Head of caudate nucleus (tissue), 42 donors: ENCODE data around the gene MAPK12.
A peak's percentile ranks its signal among the peaks of the same experiment; 100 is the strongest.

Experiments used
- DNase-seq, 42 donors: peaks; one replicate each; pipeline versions ENCODE4 v3.0.0 to v3.0.0-alpha.2; 2020 to 2021; ENCODE audit warnings: mixed read lengths in 7 of 42
- intact Hi-C: fragments of 100-400 bp; cut with DNase I; formaldehyde crosslinking; loops from one replicate; pipeline ENCODE4 v1.15.0; 2022

Gene MAPK12

DNA sequence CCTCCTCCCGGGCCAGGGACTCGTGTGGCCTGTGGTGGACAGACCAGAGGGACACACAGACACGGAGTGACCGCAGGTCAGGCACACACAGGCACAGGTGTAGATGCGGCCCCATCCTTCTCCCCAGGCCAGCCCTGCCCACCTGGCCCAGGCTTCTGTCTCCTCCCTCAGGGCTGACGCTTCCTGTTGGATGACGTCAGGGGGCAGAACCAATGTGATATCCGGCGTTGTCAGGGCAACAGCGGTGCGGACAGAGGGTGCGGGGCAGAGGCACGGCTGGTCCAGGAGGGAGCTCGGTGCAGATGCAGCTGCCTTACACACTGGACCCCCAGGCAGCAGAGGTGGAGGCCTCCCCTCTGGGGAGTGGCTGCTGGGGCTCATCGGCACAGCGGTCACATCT is 13.7 kb downstream of the MAPK12 start:
- intact Hi-C loops, result loop anchor here (10.0 kb wide), 1 partner anchor 257 kb away; the partner anchor contains the start of genes LMF2 and NCAPH2
- DNase-seq, result peak in 1 of 42 donors; percentile 62

GRCh38 chr22:50246242-50247175 is 15.0 kb downstream of the MAPK12 start:
- intact Hi-C loops, result loop anchor here (10.0 kb wide), 1 partner anchor 258 kb away; the partner anchor contains the start of genes LMF2 and NCAPH2
- DNase-seq, result no peak

GRCh38 chr22:50245214-50246072 is 16.0 kb downstream of the MAPK12 start:
- DNase-seq, result no peak
- intact Hi-C loops, result loop anchor here (10.0 kb wide), 1 partner anchor 259 kb away; the partner anchor contains the start of genes LMF2 and NCAPH2

GRCh38 chr22:50244420-50245213 is 16.9 kb downstream of the MAPK12 start, which contains the start of gene TUBGCP6:
TSS of gene TUBGCP6 (minus strand) at chr22:50245023. CDS start at chr22:50244459, 564 bp downstream.
- DNase-seq, result peak; percentile 90 to 99 (median 97)
- intact Hi-C loops, result loop anchor here (5.0 to 10.0 kb wide), 2 partner anchors 98 to 260 kb away; partner anchors contain the start of genes LMF2, NCAPH2 and PPP6R2

DNA sequence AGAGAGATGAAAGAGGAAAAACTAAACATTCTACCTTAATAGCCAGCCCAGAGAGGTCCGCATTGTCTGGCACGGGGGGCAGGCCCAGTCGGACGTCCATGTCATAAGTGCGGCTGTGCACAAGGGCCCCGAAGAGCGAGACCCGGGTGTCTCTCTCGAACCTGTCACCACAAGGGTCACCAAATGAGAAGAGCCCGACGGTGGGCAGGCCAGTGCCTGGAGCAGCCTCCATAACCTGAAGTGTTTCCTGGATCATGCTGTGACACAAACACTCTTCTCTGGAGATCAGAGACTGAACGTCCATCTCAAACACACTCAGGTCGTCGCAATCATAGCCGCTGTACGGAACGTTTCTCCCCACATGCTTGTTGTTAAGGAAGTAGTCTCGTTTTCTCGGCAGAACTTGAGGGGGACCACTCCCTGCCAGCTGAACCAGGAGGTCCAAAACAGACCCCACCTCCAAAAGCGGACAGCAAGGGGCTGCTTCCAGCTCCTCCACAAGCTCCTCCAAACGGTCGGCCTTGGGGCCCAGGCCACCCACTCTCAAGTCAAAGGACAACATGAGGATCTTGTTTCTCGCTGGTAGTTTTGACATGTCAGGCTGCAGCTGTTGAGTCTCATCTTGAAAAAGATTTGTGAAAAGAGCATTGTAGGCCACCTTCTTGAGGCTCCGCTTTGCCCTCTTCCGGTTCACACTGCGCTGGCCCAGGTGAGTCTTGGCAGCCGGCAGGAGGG is 17.6 kb downstream of the MAPK12 start:
- intact Hi-C loops, result loop anchor here (5.0 to 10.0 kb wide), 2 partner anchors 98 to 261 kb away; partner anchors contain the start of genes LMF2, NCAPH2 and PPP6R2
- no peak for DNase-seq

- DNase-seq, result no peak
- intact Hi-C loops, result loop anchor here (5.0 to 10.0 kb wide), 2 partner anchors 100 to 262 kb away; partner anchors contain the start of genes LMF2, NCAPH2 and PPP6R2
Measured at GRCh38 chr22:50242406-50242949, 19.0 kb downstream of the MAPK12 start.

DNA sequence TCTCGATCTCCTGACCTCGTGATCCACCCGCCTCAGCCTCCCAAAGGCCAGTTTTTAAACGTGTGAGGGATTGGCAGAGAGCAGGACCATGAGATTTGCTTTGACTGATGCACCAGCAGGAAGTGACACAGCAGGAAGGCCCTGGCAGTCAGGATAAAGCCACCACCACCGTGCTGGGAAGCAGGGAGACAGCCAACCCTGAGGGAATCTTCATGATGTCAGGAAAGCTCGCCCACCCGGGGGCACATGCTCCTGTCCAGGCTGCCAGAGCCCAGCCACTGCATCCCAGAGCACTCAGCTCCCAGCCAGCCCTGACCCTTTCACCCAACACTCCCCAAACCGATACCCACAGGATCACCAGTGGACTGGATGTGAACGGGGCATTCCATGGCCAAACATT is 22.7 kb downstream of the MAPK12 start:
- no peak for DNase-seq
- intact Hi-C loops, result no loop called here

DNA sequence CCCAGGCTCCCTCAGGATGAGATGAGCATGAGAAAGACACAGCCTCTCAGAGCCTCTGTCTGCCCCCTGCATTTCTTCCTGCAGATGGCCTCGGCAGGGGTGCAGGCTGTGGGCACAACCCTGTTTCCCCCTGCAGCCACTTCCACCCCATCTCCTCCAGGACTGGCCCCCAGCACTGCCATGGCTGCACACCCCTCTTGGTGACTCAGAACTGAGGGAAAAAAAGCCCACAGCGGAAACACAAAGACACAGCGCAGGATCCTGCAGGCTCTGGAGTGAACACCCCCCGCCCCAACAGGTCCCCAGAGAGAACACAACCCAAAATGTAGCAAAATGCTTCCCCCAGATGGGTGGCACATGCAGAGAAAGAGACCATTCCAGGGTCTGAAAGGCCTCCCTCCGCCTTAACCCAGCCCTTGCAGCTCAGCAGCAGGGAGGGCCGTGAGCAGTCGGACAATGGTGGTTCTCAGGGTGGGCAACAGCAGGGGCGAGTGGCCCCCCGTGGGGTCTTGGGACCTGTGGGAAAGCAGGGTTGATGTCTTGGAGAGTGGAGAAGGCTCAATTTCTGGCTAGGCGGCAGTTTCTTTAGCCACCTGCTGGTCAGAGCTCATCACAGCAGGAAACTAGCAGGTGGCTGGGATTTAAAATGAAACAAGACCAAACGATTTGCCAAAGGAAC is 24.6 kb downstream of the MAPK12 start:
- intact Hi-C loops, result no loop called here
- DNase-seq, result no peak

DNA sequence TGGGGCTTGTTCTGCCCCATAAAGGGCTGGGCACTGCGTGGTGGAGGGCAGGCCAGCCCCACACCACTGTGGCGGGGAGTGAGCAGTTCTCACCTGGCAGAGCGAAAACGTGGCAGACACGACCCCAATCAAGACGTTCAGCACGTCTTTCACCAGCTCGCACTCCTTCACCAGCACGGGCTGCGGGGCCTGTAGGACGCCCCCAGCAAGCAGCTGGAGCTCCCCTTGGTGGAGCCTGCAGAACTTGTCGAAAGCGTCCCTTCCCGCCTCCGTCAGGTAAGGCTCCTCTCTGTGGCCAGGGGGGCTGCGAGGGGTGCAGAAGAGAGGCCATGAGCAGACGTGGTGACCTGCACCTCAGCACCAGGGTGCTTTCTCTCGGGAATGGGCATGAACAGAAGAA is 28.3 kb downstream of the MAPK12 start:
- intact Hi-C loops, result no loop called here
- DNase-seq, result no peak

GRCh38 chr22:50232481-50233151 is 28.9 kb downstream of the MAPK12 start:
- no peak for DNase-seq
- intact Hi-C loops, result no loop called here

GRCh38 chr22:50229370-50229769 is 32.1 kb downstream of the MAPK12 start:
- DNase-seq, result no peak
- intact Hi-C loops, result no loop called here

DNA sequence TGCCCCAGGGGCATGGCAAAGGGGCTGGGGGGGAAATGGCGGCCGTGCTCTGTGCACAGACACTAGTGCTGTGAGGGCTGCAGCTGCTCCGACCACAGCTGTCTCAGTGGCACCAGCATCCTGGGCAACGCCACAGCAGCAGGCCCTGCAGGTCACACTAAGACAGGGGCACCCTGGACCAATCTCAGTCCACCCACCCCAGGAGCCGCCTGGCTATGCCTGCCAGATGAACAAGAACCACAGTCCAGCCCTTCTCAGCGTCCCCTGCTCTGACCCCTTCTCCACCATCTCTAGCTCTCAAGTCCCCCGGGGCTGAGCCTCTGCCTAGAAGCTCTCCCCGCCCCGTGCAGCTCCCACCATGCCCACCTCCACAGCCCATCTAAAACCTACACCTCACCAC is 33.1 kb downstream of the MAPK12 start:
- intact Hi-C loops, result no loop called here
- no peak for DNase-seq

DNA sequence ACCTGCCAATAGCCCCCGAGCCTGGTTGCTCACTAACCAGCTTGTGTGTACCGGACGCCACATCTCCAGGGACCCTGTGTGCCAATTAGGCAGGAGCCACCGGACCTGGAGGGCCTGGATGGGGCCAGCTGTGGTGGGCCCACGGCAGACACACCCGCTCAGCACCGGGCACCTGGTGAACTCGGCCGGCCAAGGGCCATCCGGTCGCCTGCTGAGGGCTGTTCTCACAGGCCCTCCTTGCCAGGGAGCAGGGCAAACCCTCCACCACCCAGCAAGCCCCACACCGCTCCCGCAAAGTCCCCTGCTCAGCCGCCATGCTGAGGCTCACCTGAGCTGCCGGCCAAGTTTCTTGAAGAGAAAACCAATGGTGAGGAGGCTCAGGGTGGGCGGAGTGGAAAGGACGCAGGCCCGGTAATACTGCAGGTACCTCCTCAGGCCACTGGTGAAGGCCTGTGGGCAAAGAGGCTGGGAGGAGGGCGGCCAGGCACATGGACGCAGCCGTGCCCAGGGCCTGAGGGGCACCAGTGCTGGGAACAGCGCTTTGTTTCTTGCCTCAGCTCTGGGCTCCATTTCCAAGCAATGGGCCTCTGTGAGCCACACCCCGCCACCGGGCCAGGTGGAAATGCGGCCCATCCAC is 33.8 kb downstream of the MAPK12 start:
- DNase-seq, result no peak

GRCh38 chr22:50226875-50227165 is 34.7 kb downstream of the MAPK12 start:
- DNase-seq, result no peak
- intact Hi-C loops, result no loop called here

More for the DNA sequence above, 33.8 kb downstream of the MAPK12 start:
- intact Hi-C loops, result no loop called here

GRCh38 chr22:50226063-50226874 is 35.2 kb downstream of the MAPK12 start:
- intact Hi-C loops, result no loop called here
- no peak for DNase-seq
